PC-3 (cell line): ENCODE measurements around the gene NKX2-3. TPM values are rescaled to one million over a fixed set of nuclear protein-coding genes. Genes with fewer than 3 reads are reported as not detected.

Source experiments
- ATAC-seq: fragments of 200-7000 bp; cut with Tn5 transposase; 2 replicates; pipeline ENCODE4 v1.9.1; 2020; ENCODE audit warnings: mild to moderate bottlenecking, moderate library complexity
- BruUV-seq: library from RNA; stranded (reverse); fragments of 400-500 nt; replicated peaks from 2 replicates; lab custom pipeline; 2021; lab: Mats Ljungman, UMichigan
- CTCF ChIA-PET: fragments of 300-600 bp; sonication (Branson Sonifier 250); formaldehyde crosslinking; loops from one replicate; lab custom pipeline; 2022; ENCODE audit warnings: antibody characterized with exemption; lab: Charles Lee
- POLR2A ChIA-PET: fragments of 300-600 bp; sonication (Branson Sonifier 250); formaldehyde crosslinking; loops from one replicate; lab custom pipeline; 2022; ENCODE audit warnings: antibody characterized with exemption; ENCODE audit not compliant: unreplicated experiment; lab: Charles Lee
- DNase-seq: peaks from one replicate; pipeline ENCODE4 v3.0.0-alpha.2; 2015
- H2AFZ ChIP-seq: fragments of 300-600 bp; sonication (generic); 2 replicates; pipeline ENCODE4 v1.6.0; 2016; ENCODE audit warnings: antibody characterized with exemption, low read length
- H3F3A ChIP-seq: fragments of 300-600 bp; sonication (generic); one replicate; pipeline ENCODE4 v1.6.0; 2017; ENCODE audit warnings: antibody characterized with exemption, low read length, control low read depth, mild to moderate bottlenecking; ENCODE audit not compliant: unreplicated experiment
- H3K27ac ChIP-seq: fragments of 300-600 bp; sonication (generic); 2 replicates; pipeline ENCODE4 v1.5.1; 2016; ENCODE audit warnings: mild to moderate bottlenecking, low read length
- H3K27me3 ChIP-seq: fragments of 300-600 bp; sonication (generic); 2 replicates; pipeline ENCODE4 v1.6.1; 2016; ENCODE audit warnings: low read length, mixed read lengths
- H3K36me3 ChIP-seq: fragments of 300-600 bp; sonication (generic); 2 replicates; pipeline ENCODE4 v1.6.1; 2016; ENCODE audit warnings: low read depth, mixed run types, low read length, mixed read lengths
- H3K4me1 ChIP-seq: fragments of 300-600 bp; sonication (generic); 2 replicates; pipeline ENCODE4 v1.5.1; 2016; ENCODE audit warnings: low read length; ENCODE audit not compliant: insufficient read depth
- H3K4me2 ChIP-seq: fragments of 300-600 bp; sonication (generic); 2 replicates; pipeline ENCODE4 v1.6.0; 2016; ENCODE audit warnings: low read length
- H3K4me3 ChIP-seq: fragments of 300-600 bp; sonication (generic); 2 replicates; pipeline ENCODE4 v1.5.1; 2016; ENCODE audit warnings: mild to moderate bottlenecking, low read length, mixed read lengths
- H3K79me2 ChIP-seq: fragments of 300-600 bp; sonication (generic); 2 replicates; pipeline ENCODE4 v1.6.1; 2017; ENCODE audit warnings: low read length, mixed read lengths
- H3K9ac ChIP-seq: fragments of 300-600 bp; sonication (generic); 2 replicates; pipeline ENCODE4 v1.6.0; 2016; ENCODE audit warnings: mild to moderate bottlenecking, low read length
- H3K9me2 ChIP-seq: fragments of 300-600 bp; sonication (generic); replicated peaks from 2 replicates; pipeline ENCODE4 v1.6.1; 2016; ENCODE audit warnings: mixed run types, low read length, mixed read lengths
- H3K9me3 ChIP-seq: fragments of 300-600 bp; sonication (generic); 2 replicates; pipeline ENCODE4 v1.6.1; 2016; ENCODE audit warnings: low read length, mixed read lengths
- H4K20me1 ChIP-seq: fragments of 300-600 bp; sonication (generic); 2 replicates; pipeline ENCODE4 v1.6.1; 2016; ENCODE audit warnings: low read length, mixed read lengths
- EZH2 ChIP-seq: fragments of 300-600 bp; sonication (generic); IDR thresholded peaks from one replicate; pipeline ENCODE4 v1.6.1; 2017; ENCODE audit warnings: antibody characterized with exemption, mild to moderate bottlenecking, low read length; ENCODE audit not compliant: unreplicated experiment
- EZH2phosphoT487 ChIP-seq: fragments of 300-600 bp; sonication (generic); IDR thresholded peaks from 2 replicates; pipeline ENCODE4 v1.6.1; 2018; ENCODE audit warnings: mild to moderate bottlenecking, antibody characterized with exemption, low read length, borderline replicate concordance
- intact Hi-C: fragments of 100-400 bp; cut with micrococcal nuclease; formaldehyde crosslinking; loops from 2 replicates; pipeline ENCODE4 v1.9.0; 2023
- total RNA-seq: library from RNA; depleted of rRNA; stranded (reverse); fragments of >200 nt; gene quantifications from 2 replicates; pipeline ENCODE4 v1.2.3, GENCODE V29; 2014
- TF ChIP-seq, protein P1 (sequence below): fragments of 300-600 bp; sonication (generic); conservative IDR thresholded peaks from 2 replicates; pipeline ENCODE4 v1.5.1; 2017; ENCODE audit warnings: antibody characterized with exemption, low read depth, mild to moderate bottlenecking, low read length

The NKX2-3 gene
- total RNA-seq, 1 experiment from 2014 or later: 0.07 TPM

DNA sequence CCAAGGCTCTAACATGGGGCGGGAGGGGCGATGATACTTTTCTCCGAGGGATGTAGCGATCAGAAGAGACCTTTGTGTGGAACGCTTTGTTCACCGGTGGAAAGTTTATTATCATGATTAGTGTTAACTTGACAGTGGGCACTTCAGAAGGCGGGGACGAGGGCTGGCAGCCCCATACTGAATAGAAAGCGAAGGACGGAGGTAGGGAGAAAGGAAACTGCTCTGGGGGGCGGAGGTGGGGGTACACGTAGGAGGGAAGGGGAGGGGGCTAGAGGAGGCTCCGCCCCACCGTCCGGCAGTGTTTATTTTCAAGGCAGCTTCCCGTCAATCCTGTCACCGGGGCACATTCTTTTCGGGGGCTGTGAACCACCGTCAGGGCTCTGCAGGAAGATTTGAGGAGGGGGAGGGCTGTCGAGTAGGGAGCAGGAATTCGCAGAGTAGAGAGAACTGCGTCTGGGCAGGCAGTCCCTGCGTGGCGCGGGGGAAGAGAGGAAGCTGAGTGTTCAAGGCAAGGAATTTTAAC, 9.4 kb upstream of the NKX2-3 start:
- Histone ChIP-seq H3K9me3 (no peaks in the 10 kb centered on the region), H3K4me1 (no peaks in the 10 kb centered on the region), H3K27ac (no peak overlapping the region), H3K79me2 (no peaks in the 10 kb centered on the region), H3K27me3 (peaks cover 50% of the 10 kb centered on the region), H3K9ac (no peak overlapping the region), H3K4me2 (no peak overlapping the region), H3K4me3 (no peak overlapping the region), H3K9me2 (no peaks in the 10 kb centered on the region), H3F3A (no peaks in the 10 kb centered on the region), H2AFZ (no peak overlapping the region), H3K36me3 (no peaks in the 10 kb centered on the region), H4K20me1 (no peaks in the 10 kb centered on the region)
- ChIA-PET CTCF (no interaction called here), POLR2A (no interaction called here)
- TF ChIP-seq EZH2: no peak
- TF ChIP-seq, protein P1, sequence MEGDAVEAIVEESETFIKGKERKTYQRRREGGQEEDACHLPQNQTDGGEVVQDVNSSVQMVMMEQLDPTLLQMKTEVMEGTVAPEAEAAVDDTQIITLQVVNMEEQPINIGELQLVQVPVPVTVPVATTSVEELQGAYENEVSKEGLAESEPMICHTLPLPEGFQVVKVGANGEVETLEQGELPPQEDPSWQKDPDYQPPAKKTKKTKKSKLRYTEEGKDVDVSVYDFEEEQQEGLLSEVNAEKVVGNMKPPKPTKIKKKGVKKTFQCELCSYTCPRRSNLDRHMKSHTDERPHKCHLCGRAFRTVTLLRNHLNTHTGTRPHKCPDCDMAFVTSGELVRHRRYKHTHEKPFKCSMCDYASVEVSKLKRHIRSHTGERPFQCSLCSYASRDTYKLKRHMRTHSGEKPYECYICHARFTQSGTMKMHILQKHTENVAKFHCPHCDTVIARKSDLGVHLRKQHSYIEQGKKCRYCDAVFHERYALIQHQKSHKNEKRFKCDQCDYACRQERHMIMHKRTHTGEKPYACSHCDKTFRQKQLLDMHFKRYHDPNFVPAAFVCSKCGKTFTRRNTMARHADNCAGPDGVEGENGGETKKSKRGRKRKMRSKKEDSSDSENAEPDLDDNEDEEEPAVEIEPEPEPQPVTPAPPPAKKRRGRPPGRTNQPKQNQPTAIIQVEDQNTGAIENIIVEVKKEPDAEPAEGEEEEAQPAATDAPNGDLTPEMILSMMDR: no peak
- no peak for TF ChIP-seq EZH2phosphoT487
- no TSS peak for BruUV-seq
- no peak for ATAC-seq
- intact Hi-C loops: no loop called here
- no peak for DNase-seq

GRCh38 chr10:99524050-99524666, 8.6 kb upstream of the NKX2-3 start:
- Histone ChIP-seq H3K36me3 (no peaks in the 10 kb centered on the region), H3K9ac (no peak overlapping the region), H3K9me3 (no peaks in the 10 kb centered on the region), H3K27ac (no peak overlapping the region), H2AFZ (no peak overlapping the region), H4K20me1 (no peaks in the 10 kb centered on the region; the same call in 1 of the 2 replicates), H3K4me2 (no peak overlapping the region), H3F3A (no peaks in the 10 kb centered on the region), H3K9me2 (no peaks in the 10 kb centered on the region), H3K4me1 (no peaks in the 10 kb centered on the region), H3K79me2 (no peaks in the 10 kb centered on the region), H3K4me3 (no peak overlapping the region), H3K27me3 (peaks cover 59% of the 10 kb centered on the region)
- TF ChIP-seq, protein P1: no peak
- TF ChIP-seq EZH2phosphoT487: no peak
- TF ChIP-seq EZH2: no peak
- intact Hi-C loops: no loop called here
- no TSS peak for BruUV-seq
- ChIA-PET CTCF (interaction anchor here (0.5 kb wide), 1 partner anchor 190 kb away, joined by 6 read pairs; no protein-coding TSS in a partner anchor), POLR2A (no interaction called here)
- DNase-seq (no peak), ATAC-seq (no peak)

- Histone ChIP-seq H3F3A (no peaks in the 10 kb centered on the region), H3K4me3 (no peak overlapping the region), H3K4me2 (no peak overlapping the region), H3K27ac (no peak overlapping the region), H2AFZ (no peak overlapping the region), H3K9ac (no peak overlapping the region), H3K27me3 (peaks cover 66% of the 10 kb centered on the region), H3K36me3 (no peaks in the 10 kb centered on the region), H3K4me1 (no peaks in the 10 kb centered on the region), H3K9me2 (no peaks in the 10 kb centered on the region), H4K20me1 (no peaks in the 10 kb centered on the region; the same call in 1 of the 2 replicates), H3K9me3 (no peaks in the 10 kb centered on the region), H3K79me2 (no peaks in the 10 kb centered on the region)
- no peak for TF ChIP-seq EZH2phosphoT487
- TF ChIP-seq, protein P1: no peak
- TF ChIP-seq EZH2: no peak
- BruUV-seq: no TSS peak
- DNase-seq (no peak), ATAC-seq (no peak)
- ChIA-PET POLR2A (no interaction called here), CTCF (no interaction called here)
- intact Hi-C loops: no loop called here
Observed at GRCh38 chr10:99524736-99525380, 7.9 kb upstream of the NKX2-3 start.
